Measurements from ENCODE around the gene SPDYE6. TPM values are rescaled to one million over a fixed set of nuclear protein-coding genes. Genes with fewer than 3 reads are reported as not detected.
A peak's percentile ranks its signal among the peaks of the same experiment; 100 is the strongest.
"Not testable (repeated sequence)": the region's sequence is repeated elsewhere in the genome, so short reads cannot be mapped to it uniquely, and the experiment has no call there.

The SPDYE6 gene
- total and polyA plus RNA-seq, 2 donors (not counting 1 experiment from before 2014, with no cell fraction given): not detected

DNA sequence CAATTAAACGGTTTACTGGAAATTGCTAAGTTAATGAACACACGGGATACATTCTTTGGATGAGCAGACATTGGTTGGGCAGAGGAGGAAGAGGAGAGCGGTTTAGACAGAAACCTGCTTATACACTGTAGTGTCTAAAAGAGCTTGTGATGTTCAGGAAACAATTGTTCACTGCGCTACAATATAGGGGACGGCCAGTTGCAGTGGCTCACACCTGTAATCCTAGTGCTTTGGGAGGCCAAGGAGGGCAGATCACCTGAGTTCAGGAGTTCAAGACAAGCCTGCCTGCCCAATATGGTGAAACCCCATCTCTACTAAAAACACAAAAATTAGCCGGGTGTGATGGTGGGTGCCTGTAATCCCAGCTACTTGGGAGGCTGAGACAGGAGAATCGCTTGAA lies 20.7 kb downstream of the SPDYE6 start:
- Mint-ChIP-seq H3K4me1 (peaks cover 27% of the 10 kb centered on the region), H3K27ac (peak overlapping the region; percentile 13)
- H3K27ac ChIP-seq (ENCODE audit: low read length in 2 of 2); DNase-seq; H3K9me3 ChIP-seq (ENCODE audit: control extremely low read depth in 1 of 3, control insufficient read depth in 2 of 3, insufficient read depth in 1 of 3, low read length in 2 of 3); H3K9me3 Mint-ChIP-seq (ENCODE audit: insufficient read depth); CTCF ChIA-PET; POLR2A ChIA-PET; H3K27me3 Mint-ChIP-seq; H4K20me1 ChIP-seq (ENCODE audit: control insufficient read depth, insufficient read depth, low read length, poor library complexity, severe bottlenecking); H3K79me2 ChIP-seq (ENCODE audit: control insufficient read depth, insufficient read depth, low read length); H3K9ac ChIP-seq (ENCODE audit: low read length); ATAC-seq (ENCODE audit: low read depth); H3K4me3 Mint-ChIP-seq; H3K4me2 ChIP-seq (replicated peaks; ENCODE audit: low read depth, low read length, poor library complexity, severe bottlenecking); H3K36me3 ChIP-seq (replicated peaks in 1 of 2; ENCODE audit: control extremely low read depth in 1 of 2, control insufficient read depth in 1 of 2, extremely low read depth in 1 of 2, insufficient read depth in 2 of 2, low read length in 1 of 2); intact Hi-C loops (cut with micrococcal nuclease); H2AFZ ChIP-seq (ENCODE audit: insufficient read depth, low read depth, low read length, poor library complexity, severe bottlenecking); H3K4me3 ChIP-seq (ENCODE audit: control extremely low read depth in 1 of 5, extremely low read depth in 1 of 5, insufficient read depth in 1 of 5, low read depth in 2 of 5, low read length in 4 of 5); H3K27me3 ChIP-seq (replicated peaks in 1 of 4; ENCODE audit: control extremely low read depth in 1 of 4, control insufficient read depth in 3 of 4, insufficient read depth in 4 of 4, low read length in 3 of 4): not testable (repeated sequence)
- peaks cover 9 to 16% of the 10 kb centered on the region in 2 donors for H3K4me1 ChIP-seq (ENCODE audit: control insufficient read depth in 2 of 2, insufficient read depth in 2 of 2, low read length in 2 of 2)
- 100% methylated on average over 3 of the region's 7 CpGs for WGBS (ENCODE audit: insufficient coverage)

DNA sequence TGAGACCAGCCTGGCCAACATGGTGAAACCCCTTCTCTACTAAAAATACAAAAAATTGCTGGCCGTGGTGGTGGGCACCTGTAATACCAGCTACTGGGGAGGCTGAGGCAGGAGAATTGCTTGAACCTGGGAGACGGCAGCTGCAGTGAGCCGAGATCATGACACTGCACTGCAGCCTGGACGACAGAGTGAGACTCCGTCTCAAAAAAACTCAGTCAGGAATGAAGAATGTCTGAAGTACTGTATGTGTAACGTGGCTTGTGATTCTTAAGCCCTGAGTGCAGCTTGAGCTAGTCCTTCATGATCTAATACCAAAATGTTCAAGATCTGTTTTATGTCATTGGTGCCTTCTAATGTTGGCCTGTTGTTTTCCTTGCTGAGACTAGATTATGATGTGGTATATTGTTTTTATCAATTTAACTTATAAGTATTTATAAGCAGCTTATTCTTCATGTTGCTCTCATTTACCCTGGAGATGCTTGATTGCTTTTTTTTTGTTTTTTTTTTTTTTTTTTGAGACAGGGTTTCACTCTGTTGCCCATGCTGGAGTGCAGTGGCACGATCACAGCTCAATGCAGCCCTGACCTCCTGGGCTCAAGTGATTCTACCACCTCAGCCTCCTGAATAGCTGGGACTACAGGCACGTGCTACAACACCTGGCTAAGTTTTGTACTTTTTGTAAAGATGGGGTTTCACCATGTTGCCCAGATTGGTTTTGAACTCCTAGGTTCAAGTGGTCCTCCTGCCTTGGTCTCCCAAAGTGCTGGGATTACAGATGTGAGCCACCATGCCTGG lies 25.4 kb downstream of the SPDYE6 start:
- Histone ChIP-seq H2AFZ (ENCODE audit: insufficient read depth, low read depth, low read length, poor library complexity, severe bottlenecking) (peak overlapping the region; percentile 7), H3K9ac (ENCODE audit: low read length) (peak overlapping the region; percentile 7), H3K4me1 (ENCODE audit: control insufficient read depth in 2 of 2, insufficient read depth in 2 of 2, low read length in 2 of 2) (peaks cover 9 to 14% of the 10 kb centered on the region in 2 donors)
- H3K36me3 ChIP-seq (replicated peaks in 1 of 2; ENCODE audit: control extremely low read depth in 1 of 2, control insufficient read depth in 1 of 2, extremely low read depth in 1 of 2, insufficient read depth in 2 of 2, low read length in 1 of 2); H3K79me2 ChIP-seq (ENCODE audit: control insufficient read depth, insufficient read depth, low read length); H3K27ac ChIP-seq (ENCODE audit: low read length in 2 of 2); POLR2A ChIA-PET; H3K27me3 Mint-ChIP-seq; H3K27me3 ChIP-seq (replicated peaks in 1 of 4; ENCODE audit: control extremely low read depth in 1 of 4, control insufficient read depth in 3 of 4, insufficient read depth in 4 of 4, low read length in 3 of 4); H4K20me1 ChIP-seq (ENCODE audit: control insufficient read depth, insufficient read depth, low read length, poor library complexity, severe bottlenecking); H3K9me3 Mint-ChIP-seq (ENCODE audit: insufficient read depth); ATAC-seq (ENCODE audit: low read depth); H3K4me3 ChIP-seq (ENCODE audit: control extremely low read depth in 1 of 5, extremely low read depth in 1 of 5, insufficient read depth in 1 of 5, low read depth in 2 of 5, low read length in 4 of 5); H3K4me3 Mint-ChIP-seq; DNase-seq; H3K9me3 ChIP-seq (ENCODE audit: control extremely low read depth in 1 of 3, control insufficient read depth in 2 of 3, insufficient read depth in 1 of 3, low read length in 2 of 3); H3K4me2 ChIP-seq (replicated peaks; ENCODE audit: low read depth, low read length, poor library complexity, severe bottlenecking); intact Hi-C loops (cut with micrococcal nuclease): not testable (repeated sequence)
- 93% methylated on average over 6 of the region's 8 CpGs for WGBS (ENCODE audit: insufficient coverage)
- Mint-ChIP-seq H3K4me1 (peaks cover 25% of the 10 kb centered on the region), H3K27ac (peak overlapping the region; percentile 34)
- CTCF ChIA-PET: interaction anchor here (1.2 kb wide), 1 partner anchor 31 kb away, joined by 4 read pairs; no protein-coding TSS in a partner anchor

DNA sequence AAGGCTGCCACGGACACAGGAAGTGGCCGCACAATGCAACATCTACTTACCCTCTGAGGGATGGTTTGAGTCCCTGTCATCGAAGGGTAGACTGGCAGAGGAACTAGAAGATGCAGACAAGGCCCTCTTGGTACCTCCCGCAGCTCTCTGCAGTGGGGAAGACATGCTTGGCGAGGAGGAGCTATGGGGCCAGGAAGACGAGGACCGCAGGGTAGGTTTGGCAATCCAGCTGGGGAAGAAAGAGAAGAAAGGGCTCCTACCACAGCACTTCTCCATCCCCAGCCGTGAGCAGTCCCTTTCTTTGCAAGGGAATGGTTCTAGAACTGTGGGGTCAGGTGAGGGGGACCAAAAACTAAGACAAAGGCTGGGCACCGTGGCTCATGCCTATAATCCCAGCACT lies 26.9 kb downstream of the SPDYE6 start:
- H3K9me3 ChIP-seq (ENCODE audit: control extremely low read depth in 1 of 3, control insufficient read depth in 2 of 3, insufficient read depth in 1 of 3, low read length in 2 of 3); DNase-seq; H3K27me3 ChIP-seq (replicated peaks in 1 of 4; ENCODE audit: control extremely low read depth in 1 of 4, control insufficient read depth in 3 of 4, insufficient read depth in 4 of 4, low read length in 3 of 4); ATAC-seq (ENCODE audit: low read depth); H3K9me3 Mint-ChIP-seq (ENCODE audit: insufficient read depth); H3K4me3 ChIP-seq (ENCODE audit: control extremely low read depth in 1 of 5, extremely low read depth in 1 of 5, insufficient read depth in 1 of 5, low read depth in 2 of 5, low read length in 4 of 5); POLR2A ChIA-PET; intact Hi-C loops (cut with micrococcal nuclease); H3K27ac Mint-ChIP-seq; H3K9ac ChIP-seq (ENCODE audit: low read length); H3K27me3 Mint-ChIP-seq; H2AFZ ChIP-seq (ENCODE audit: insufficient read depth, low read depth, low read length, poor library complexity, severe bottlenecking); H3K4me2 ChIP-seq (replicated peaks; ENCODE audit: low read depth, low read length, poor library complexity, severe bottlenecking); H3K4me3 Mint-ChIP-seq; H3K27ac ChIP-seq (ENCODE audit: low read length in 2 of 2); H4K20me1 ChIP-seq (ENCODE audit: control insufficient read depth, insufficient read depth, low read length, poor library complexity, severe bottlenecking); H3K36me3 ChIP-seq (replicated peaks in 1 of 2; ENCODE audit: control extremely low read depth in 1 of 2, control insufficient read depth in 1 of 2, extremely low read depth in 1 of 2, insufficient read depth in 2 of 2, low read length in 1 of 2); CTCF ChIA-PET; H3K79me2 ChIP-seq (ENCODE audit: control insufficient read depth, insufficient read depth, low read length): not testable (repeated sequence)
- H3K4me1 ChIP-seq (ENCODE audit: control insufficient read depth in 2 of 2, insufficient read depth in 2 of 2, low read length in 2 of 2): peaks cover 9 to 14% of the 10 kb centered on the region in 2 donors
- WGBS (ENCODE audit: insufficient coverage): 82% methylated on average over 2 of the region's 9 CpGs
- peaks cover 23% of the 10 kb centered on the region for H3K4me1 Mint-ChIP-seq

DNA sequence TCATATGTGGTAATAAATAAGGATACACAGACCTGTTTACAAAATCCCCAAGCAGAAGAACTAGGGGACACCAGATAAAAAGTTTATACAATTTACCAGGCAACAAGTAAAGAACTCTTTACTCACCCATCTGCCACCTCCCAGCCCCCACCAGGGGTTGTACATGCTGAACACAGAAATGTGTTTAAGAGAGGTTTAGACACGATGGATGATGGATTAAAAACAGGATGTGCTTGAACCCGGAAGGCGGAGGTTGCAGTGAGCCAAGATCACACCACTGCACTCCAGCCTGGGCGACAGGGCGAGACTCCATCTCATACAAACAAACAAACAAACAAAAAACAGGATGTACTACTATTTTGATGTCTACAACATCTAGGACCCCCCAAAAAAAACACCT lies 27.4 kb downstream of the SPDYE6 start:
- H3K79me2 ChIP-seq (ENCODE audit: control insufficient read depth, insufficient read depth, low read length); CTCF ChIA-PET; H3K36me3 ChIP-seq (replicated peaks in 1 of 2; ENCODE audit: control extremely low read depth in 1 of 2, control insufficient read depth in 1 of 2, extremely low read depth in 1 of 2, insufficient read depth in 2 of 2, low read length in 1 of 2); H4K20me1 ChIP-seq (ENCODE audit: control insufficient read depth, insufficient read depth, low read length, poor library complexity, severe bottlenecking); H3K4me3 ChIP-seq (ENCODE audit: control extremely low read depth in 1 of 5, extremely low read depth in 1 of 5, insufficient read depth in 1 of 5, low read depth in 2 of 5, low read length in 4 of 5); H3K27ac Mint-ChIP-seq; ATAC-seq (ENCODE audit: low read depth); H3K9ac ChIP-seq (ENCODE audit: low read length); H3K4me2 ChIP-seq (replicated peaks; ENCODE audit: low read depth, low read length, poor library complexity, severe bottlenecking); H3K27ac ChIP-seq (ENCODE audit: low read length in 2 of 2); intact Hi-C loops (cut with micrococcal nuclease); POLR2A ChIA-PET; H3K9me3 Mint-ChIP-seq (ENCODE audit: insufficient read depth); H3K4me3 Mint-ChIP-seq; H3K27me3 Mint-ChIP-seq; H3K9me3 ChIP-seq (ENCODE audit: control extremely low read depth in 1 of 3, control insufficient read depth in 2 of 3, insufficient read depth in 1 of 3, low read length in 2 of 3); H2AFZ ChIP-seq (ENCODE audit: insufficient read depth, low read depth, low read length, poor library complexity, severe bottlenecking); H3K27me3 ChIP-seq (replicated peaks in 1 of 4; ENCODE audit: control extremely low read depth in 1 of 4, control insufficient read depth in 3 of 4, insufficient read depth in 4 of 4, low read length in 3 of 4); DNase-seq: not testable (repeated sequence)
- peaks cover 9 to 14% of the 10 kb centered on the region in 2 donors for H3K4me1 ChIP-seq (ENCODE audit: control insufficient read depth in 2 of 2, insufficient read depth in 2 of 2, low read length in 2 of 2)
- H3K4me1 Mint-ChIP-seq: peaks cover 23% of the 10 kb centered on the region
- WGBS (ENCODE audit: insufficient coverage): 80% methylated on average over 2 of the region's 5 CpGs

Data from B cell (primary cell).